ENCODE results near the gene IRX6. TPM values are rescaled to one million over a fixed set of nuclear protein-coding genes. Genes with fewer than 3 reads are reported as not detected.

The IRX6 gene
- total and polyA plus RNA-seq, 2 donors (not counting 3 experiments of a cell fraction or from before 2014, with no cell fraction given) = not detected

GRCh38 chr16:55364811-55365210 is 40.8 kb downstream of the IRX6 start:
- H3K4me3 ChIP-seq (replicated peaks in 1 of 3; ENCODE audit: insufficient read depth in 1 of 3, low read depth in 1 of 3, low read length in 3 of 3) = no peak overlapping the region

DNA sequence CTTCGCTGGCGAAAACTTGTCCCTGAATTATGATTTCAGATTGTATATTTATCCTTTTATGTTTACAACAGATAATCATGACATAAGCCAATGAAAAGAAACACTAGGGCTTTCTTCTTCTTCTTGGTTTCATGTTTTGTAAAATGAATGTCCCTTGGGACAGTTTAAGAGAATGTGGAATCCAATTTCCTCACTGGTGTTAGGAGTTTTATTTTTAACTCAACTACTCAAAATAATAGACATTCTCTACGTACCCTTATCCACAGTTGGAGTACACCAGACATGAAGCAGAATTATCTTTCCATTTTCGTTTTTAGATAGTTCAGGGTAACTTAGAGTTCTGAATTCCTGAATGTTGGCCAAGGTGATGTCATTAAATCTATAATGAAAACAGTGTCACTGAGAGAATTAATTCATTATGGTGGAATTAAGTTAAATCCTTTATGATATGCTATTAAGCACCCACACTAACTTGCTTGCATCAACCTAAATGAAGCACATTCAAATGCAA is 43.4 kb downstream of the IRX6 start:
- no peaks in the 10 kb centered on the region for H4K20me1 ChIP-seq (replicated peaks; ENCODE audit: control insufficient read depth, extremely low read depth, insufficient read depth, low read length)
- TF ChIP-seq EZH2 (IDR thresholded peaks at IDR 0.05; ENCODE audit: borderline replicate concordance, low read depth, low read length, severe bottlenecking) (no peak), MAX (IDR thresholded peaks at IDR 0.05; ENCODE audit: insufficient read depth, insufficient read length) (no peak), CTCF (IDR thresholded peaks at IDR 0.05; ENCODE audit: extremely low read depth in 1 of 2, insufficient read depth in 1 of 2, low read depth in 1 of 2, low read length in 2 of 2) (no peak), MYC (IDR thresholded peaks at IDR 0.05; ENCODE audit: low read depth, low read length) (no peak), GATA2 (IDR thresholded peaks at IDR 0.05; ENCODE audit: insufficient read depth, insufficient read length, low read depth, low read length) (no peak), POLR2AphosphoS5 (IDR thresholded peaks at IDR 0.05; ENCODE audit: insufficient read depth, low read depth, low read length) (no peak), FOS (IDR thresholded peaks at IDR 0.05; ENCODE audit: borderline replicate concordance, insufficient read depth, low read length) (no peak), POLR2A (IDR thresholded peaks at IDR 0.05; ENCODE audit: low read depth, low read length) (no peak), JUN (IDR thresholded peaks at IDR 0.05; ENCODE audit: borderline replicate concordance, insufficient read depth, insufficient read length, low read depth) (no peak)
- H3K4me1 ChIP-seq (ENCODE audit: control insufficient read depth, extremely low read depth, insufficient read depth, low read length) = no peaks in the 10 kb centered on the region
- H3K27ac ChIP-seq (ENCODE audit: insufficient read depth, low read depth, low read length) = no peak overlapping the region
- ChIA-PET CTCF (no interaction called here), POLR2A (no interaction called here)
- no peak overlapping the region for H3K9ac ChIP-seq (replicated peaks; ENCODE audit: extremely low read depth, insufficient read depth, low read length)
- no peak overlapping the region for H3K4me3 ChIP-seq (replicated peaks in 1 of 3; ENCODE audit: insufficient read depth in 1 of 3, low read depth in 1 of 3, low read length in 3 of 3)
- FAIRE-seq (no peak), DNase-seq (ENCODE audit: low read depth, low spot score) (no peak)
- H2AFZ ChIP-seq (ENCODE audit: low read depth, low read length) = no peak overlapping the region
- no peaks in the 10 kb centered on the region for H3K9me3 ChIP-seq (replicated peaks; ENCODE audit: control insufficient read depth, insufficient read depth, low read length)
- no peak overlapping the region for H3K4me2 ChIP-seq (ENCODE audit: insufficient read depth, low read length)
- intact Hi-C loops (cut with micrococcal nuclease) = no loop called here
- dilution Hi-C loops (cut with MboI; ENCODE audit: extremely low pct_ligation_motif_present, low sequenced_read_pairs) = no loop called here
- no TSS peak for BruUV-seq (replicated peaks)
- peaks cover 17 to 19% of the 10 kb centered on the region in 2 experiments for H3K27me3 ChIP-seq (ENCODE audit: control insufficient read depth in 2 of 2, insufficient read depth in 2 of 2, low read length in 2 of 2)
- H3K9me1 ChIP-seq (replicated peaks; ENCODE audit: control insufficient read depth, extremely low read depth, insufficient read depth, low read length) = no peaks in the 10 kb centered on the region
- H3K79me2 ChIP-seq (ENCODE audit: control insufficient read depth, insufficient read depth, low read length) = no peaks in the 10 kb centered on the region
- no peaks in the 10 kb centered on the region for H3K36me3 ChIP-seq (ENCODE audit: control insufficient read depth in 2 of 2, extremely low read depth in 1 of 2, insufficient read depth in 2 of 2, low read length in 2 of 2)

More at GRCh38 chr16:55364811-55365210, 40.8 kb downstream of the IRX6 start:
- dilution Hi-C loops (cut with MboI; ENCODE audit: extremely low pct_ligation_motif_present, low sequenced_read_pairs) = no loop called here
- POLR2A ChIA-PET = no interaction called here
- CTCF ChIA-PET = no interaction called here
- peaks cover 2 to 5% of the 10 kb centered on the region in 2 experiments for H3K27me3 ChIP-seq (ENCODE audit: control insufficient read depth in 2 of 2, insufficient read depth in 2 of 2, low read length in 2 of 2)
- no TSS peak for BruUV-seq (replicated peaks)
- H3K36me3 ChIP-seq (ENCODE audit: control insufficient read depth in 2 of 2, extremely low read depth in 1 of 2, insufficient read depth in 2 of 2, low read length in 2 of 2) = no peaks in the 10 kb centered on the region
- FAIRE-seq (no peak), DNase-seq (ENCODE audit: low read depth, low spot score) (no peak)
- no peak overlapping the region for H3K27ac ChIP-seq (ENCODE audit: insufficient read depth, low read depth, low read length)
- H3K9me3 ChIP-seq (replicated peaks; ENCODE audit: control insufficient read depth, insufficient read depth, low read length) = no peaks in the 10 kb centered on the region
- H3K4me1 ChIP-seq (ENCODE audit: control insufficient read depth, extremely low read depth, insufficient read depth, low read length) = no peaks in the 10 kb centered on the region
- intact Hi-C loops (cut with micrococcal nuclease) = no loop called here
- no peak overlapping the region for H3K9ac ChIP-seq (replicated peaks; ENCODE audit: extremely low read depth, insufficient read depth, low read length)
- no peaks in the 10 kb centered on the region for H4K20me1 ChIP-seq (replicated peaks; ENCODE audit: control insufficient read depth, extremely low read depth, insufficient read depth, low read length)
- no peak overlapping the region for H3K4me2 ChIP-seq (ENCODE audit: insufficient read depth, low read length)
- TF ChIP-seq MAX (IDR thresholded peaks at IDR 0.05; ENCODE audit: insufficient read depth, insufficient read length) (no peak), GATA2 (IDR thresholded peaks at IDR 0.05; ENCODE audit: insufficient read depth, insufficient read length, low read depth, low read length) (no peak), POLR2A (IDR thresholded peaks at IDR 0.05; ENCODE audit: low read depth, low read length) (no peak), POLR2AphosphoS5 (IDR thresholded peaks at IDR 0.05; ENCODE audit: insufficient read depth, low read depth, low read length) (no peak)
- no peaks in the 10 kb centered on the region for H3K9me1 ChIP-seq (replicated peaks; ENCODE audit: control insufficient read depth, extremely low read depth, insufficient read depth, low read length)
- no peak overlapping the region for H2AFZ ChIP-seq (ENCODE audit: low read depth, low read length)
- no peaks in the 10 kb centered on the region for H3K79me2 ChIP-seq (ENCODE audit: control insufficient read depth, insufficient read depth, low read length)

Data from endothelial cell of umbilical vein (primary cell).